MCF 10A (cell line): ENCODE data around the gene BAIAP2L1. TPM values are rescaled to one million over a fixed set of nuclear protein-coding genes. Genes with fewer than 3 reads are reported as not detected.

Source experiments
- BruUV-seq: library from RNA; stranded (reverse); fragments of 400-500 nt; replicated peaks from 2 replicates; lab custom pipeline; 2021; lab: Mats Ljungman, UMichigan
- CTCF ChIA-PET: fragments of 300-600 bp; sonication (Branson Sonifier 250); formaldehyde crosslinking; extraction: SDS; loops from one replicate; lab custom pipeline; 2021; ENCODE audit warnings: antibody characterized with exemption, inconsistent platforms; lab: Yijun Ruan, JAX
- POLR2A ChIA-PET: fragments of 300-600, 350-650 bp; sonication (Branson Sonifier 250); formaldehyde crosslinking; extraction: SDS; loops from one replicate; lab custom pipeline; 2020; ENCODE audit warnings: antibody characterized with exemption, inconsistent platforms; lab: Yijun Ruan, JAX
- DNase-seq: peaks from one replicate; pipeline ENCODE4 v3.0.0-alpha.2; 2018; ENCODE audit not compliant: unreplicated experiment
- H3K27ac Mint-ChIP-seq: one replicate; pipeline ENCODE4 v1.8.0; 2022; ENCODE audit warnings: mild to moderate bottlenecking, low read depth, mixed read lengths; ENCODE audit not compliant: unreplicated experiment
- H3K27me3 Mint-ChIP-seq: one replicate; pipeline ENCODE4 v1.8.0; 2022; ENCODE audit warnings: mixed read lengths; ENCODE audit not compliant: insufficient read depth, unreplicated experiment
- H3K36me3 Mint-ChIP-seq: one replicate; pipeline ENCODE4 v1.8.0; 2022; ENCODE audit warnings: mild to moderate bottlenecking, moderate library complexity, mixed read lengths; ENCODE audit not compliant: insufficient read depth, unreplicated experiment
- H3K4me1 Mint-ChIP-seq: one replicate; pipeline ENCODE4 v1.8.0; 2022; ENCODE audit warnings: mixed read lengths; ENCODE audit not compliant: insufficient read depth, unreplicated experiment
- H3K4me3 Mint-ChIP-seq: one replicate; pipeline ENCODE4 v1.8.0; 2022; ENCODE audit warnings: mild to moderate bottlenecking, moderate library complexity, mixed read lengths; ENCODE audit not compliant: unreplicated experiment
- H3K9me3 Mint-ChIP-seq: one replicate; pipeline ENCODE4 v1.8.0; 2022; ENCODE audit warnings: mixed read lengths; ENCODE audit not compliant: unreplicated experiment
- CTCF ChIP-seq: fragments of 200-600 bp; IDR thresholded peaks from one replicate; pipeline ENCODE4 v1.8.0; 2022; ENCODE audit warnings: antibody characterized with exemption, mild to moderate bottlenecking; ENCODE audit not compliant: unreplicated experiment
- intact Hi-C: fragments of 100-400 bp; cut with micrococcal nuclease; formaldehyde crosslinking; loops from 2 replicates; pipeline ENCODE4 v1.14.1; 2022
- total RNA-seq: library from RNA; stranded (reverse); gene quantifications from 2 replicates; pipeline ENCODE4 v1.2.3, GENCODE V29; 2022

BAIAP2L1 gene
- total RNA-seq, 1 experiment from 2014 or later: 60.2 TPM

- H3K4me3 Mint-ChIP-seq: no peak overlapping the region
- H3K4me1 Mint-ChIP-seq: peaks cover 5% of the 10 kb centered on the region
- no TSS peak for BruUV-seq
- H3K27ac Mint-ChIP-seq: no peak overlapping the region
- POLR2A ChIA-PET: no interaction called here
- CTCF ChIA-PET: interaction anchor here (1.0 to 1.3 kb wide), 2 partner anchors 80 to 154 kb away, joined by 3 to 4 read pairs; no protein-coding TSS in a partner anchor
- no peak for DNase-seq
- no peaks in the 10 kb centered on the region for H3K27me3 Mint-ChIP-seq
- no peak for TF ChIP-seq CTCF
- peaks cover 4% of the 10 kb centered on the region for H3K36me3 Mint-ChIP-seq
- no peaks in the 10 kb centered on the region for H3K9me3 Mint-ChIP-seq
- intact Hi-C loops: no loop called here
These were observed 152.7 kb downstream of the BAIAP2L1 start for GRCh38 chr7:98248156-98248555.

- ChIA-PET CTCF (no interaction called here), POLR2A (no interaction called here)
- intact Hi-C loops: no loop called here
- no peak for DNase-seq
- H3K36me3 Mint-ChIP-seq: peaks cover 6% of the 10 kb centered on the region
- no peaks in the 10 kb centered on the region for H3K9me3 Mint-ChIP-seq
- H3K4me1 Mint-ChIP-seq: no peaks in the 10 kb centered on the region
- no peak for TF ChIP-seq CTCF
- no peaks in the 10 kb centered on the region for H3K27me3 Mint-ChIP-seq
- H3K27ac Mint-ChIP-seq: no peak overlapping the region
- no TSS peak for BruUV-seq
- H3K4me3 Mint-ChIP-seq: no peak overlapping the region
These were observed 156.0 kb downstream of the BAIAP2L1 start for GRCh38 chr7:98244871-98245270.

GRCh38 chr7:98242934-98243333 is 158.0 kb downstream of the BAIAP2L1 start:
- intact Hi-C loops: no loop called here

GRCh38 chr7:98242342-98242741 is 158.5 kb downstream of the BAIAP2L1 start:
- Mint-ChIP-seq H3K27ac (no peak overlapping the region), H3K4me3 (no peak overlapping the region), H3K4me1 (no peaks in the 10 kb centered on the region), H3K27me3 (no peaks in the 10 kb centered on the region), H3K36me3 (peaks cover 12% of the 10 kb centered on the region), H3K9me3 (no peaks in the 10 kb centered on the region)
- CTCF ChIA-PET: interaction anchor here (0.7 to 1.1 kb wide), 2 partner anchors 8 to 723 kb away, joined by 3 to 6 read pairs; no protein-coding TSS in a partner anchor
- intact Hi-C loops: no loop called here
- POLR2A ChIA-PET: no interaction called here
- no TSS peak for BruUV-seq
- no peak for DNase-seq
- TF ChIP-seq CTCF: no peak

More at GRCh38 chr7:98242934-98243333, 158.0 kb downstream of the BAIAP2L1 start:
- Mint-ChIP-seq H3K27me3 (no peaks in the 10 kb centered on the region), H3K36me3 (peaks cover 12% of the 10 kb centered on the region), H3K27ac (no peak overlapping the region), H3K4me1 (no peaks in the 10 kb centered on the region), H3K9me3 (no peaks in the 10 kb centered on the region), H3K4me3 (no peak overlapping the region)
- ChIA-PET CTCF (no interaction called here), POLR2A (no interaction called here)
- no peak for DNase-seq
- no peak for TF ChIP-seq CTCF
- no TSS peak for BruUV-seq
